Ishikawa (cell line): ENCODE results near the gene MPO.

Experiments
- CEBPB ChIP-seq: IDR thresholded peaks from 2 replicates; pipeline ENCODE4 v1.6.1; 2012
- CREB1 ChIP-seq: IDR thresholded peaks from 2 replicates; pipeline ENCODE4 v1.6.1; 2012; ENCODE audit warnings: low read depth
- EGR1 ChIP-seq: IDR thresholded peaks from 2 replicates; pipeline ENCODE4 v1.6.1; 2012
- EP300 ChIP-seq: IDR thresholded peaks from 2 replicates; pipeline ENCODE4 v1.6.1; 2012; ENCODE audit warnings: borderline replicate concordance
- FOXM1 ChIP-seq: IDR thresholded peaks from 2 replicates; pipeline ENCODE4 v1.6.1; 2012; ENCODE audit warnings: low read depth, borderline replicate concordance
- MAX ChIP-seq: IDR thresholded peaks from 2 replicates; pipeline ENCODE4 v1.6.1; 2012
- NFIC ChIP-seq: IDR thresholded peaks from 2 replicates; pipeline ENCODE4 v1.6.1; 2012
- RAD21 ChIP-seq: IDR thresholded peaks from 2 replicates; pipeline ENCODE4 v1.6.1; 2012; ENCODE audit warnings: low read depth
- REST ChIP-seq: IDR thresholded peaks from 2 replicates; pipeline ENCODE4 v1.6.1; 2012; ENCODE audit warnings: low read depth, mild to moderate bottlenecking
- TAF1 ChIP-seq: IDR thresholded peaks from 2 replicates; pipeline ENCODE4 v1.6.1; 2012; ENCODE audit warnings: low read depth, mild to moderate bottlenecking
- TCF12 ChIP-seq: IDR thresholded peaks from 2 replicates; pipeline ENCODE4 v1.6.1; 2012; ENCODE audit warnings: low read depth
- TEAD4 ChIP-seq: IDR thresholded peaks from 2 replicates; pipeline ENCODE4 v1.6.1; 2012
- USF1 ChIP-seq: IDR thresholded peaks from 2 replicates; pipeline ENCODE4 v1.6.1; 2012
- YY1 ChIP-seq: IDR thresholded peaks from 2 replicates; pipeline ENCODE4 v1.6.1; 2012; ENCODE audit warnings: low read depth
- ZBTB7A ChIP-seq: IDR thresholded peaks from 2 replicates; pipeline ENCODE4 v1.6.1; 2012; ENCODE audit warnings: low read depth

MPO gene

GRCh38 chr17:58264407-58265103 lies 16.2 kb downstream of the MPO start:
- TF ChIP-seq TEAD4: no peak
- TF ChIP-seq EP300: no peak
- no peak for TF ChIP-seq CEBPB
- no peak for TF ChIP-seq EGR1
- TF ChIP-seq RAD21: no peak
- no peak for TF ChIP-seq YY1
- TF ChIP-seq ZBTB7A: no peak
- TF ChIP-seq USF1: no peak
- no peak for TF ChIP-seq NFIC
- TF ChIP-seq TCF12: no peak
- TF ChIP-seq MAX: no peak
- no peak for TF ChIP-seq REST
- TF ChIP-seq TAF1: no peak
- no peak for TF ChIP-seq FOXM1
- TF ChIP-seq CREB1: no peak

DNA sequence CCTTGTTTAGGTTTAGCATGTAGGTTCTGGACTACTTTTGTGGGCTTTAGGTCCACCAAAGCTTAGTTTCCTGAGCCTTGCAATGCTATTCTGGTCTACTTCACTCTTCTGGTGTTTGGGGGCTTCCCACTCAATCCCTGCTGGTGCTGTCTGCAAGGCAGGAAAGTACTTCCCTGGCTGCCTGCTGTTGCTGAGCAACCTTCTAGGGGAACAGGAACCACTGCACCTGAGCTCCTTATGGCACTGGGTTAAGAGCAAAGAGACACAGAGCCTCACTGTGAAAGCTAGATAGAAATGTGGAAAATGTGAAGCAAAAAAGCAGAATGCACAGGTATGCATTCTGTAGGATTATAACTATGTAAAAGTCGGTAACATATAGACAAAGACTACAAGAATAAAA lies 17.0 kb downstream of the MPO start:
- TF ChIP-seq RAD21: no peak

GRCh38 chr17:58262149-58262548 lies 18.6 kb downstream of the MPO start:
- no peak for TF ChIP-seq EP300
- no peak for TF ChIP-seq ZBTB7A
- no peak for TF ChIP-seq MAX
- TF ChIP-seq REST: no peak
- no peak for TF ChIP-seq TEAD4
- no peak for TF ChIP-seq CREB1
- no peak for TF ChIP-seq TCF12
- no peak for TF ChIP-seq TAF1
- no peak for TF ChIP-seq NFIC
- TF ChIP-seq RAD21: no peak
- TF ChIP-seq EGR1: no peak
- no peak for TF ChIP-seq YY1
- no peak for TF ChIP-seq CEBPB
- TF ChIP-seq USF1: no peak

DNA sequence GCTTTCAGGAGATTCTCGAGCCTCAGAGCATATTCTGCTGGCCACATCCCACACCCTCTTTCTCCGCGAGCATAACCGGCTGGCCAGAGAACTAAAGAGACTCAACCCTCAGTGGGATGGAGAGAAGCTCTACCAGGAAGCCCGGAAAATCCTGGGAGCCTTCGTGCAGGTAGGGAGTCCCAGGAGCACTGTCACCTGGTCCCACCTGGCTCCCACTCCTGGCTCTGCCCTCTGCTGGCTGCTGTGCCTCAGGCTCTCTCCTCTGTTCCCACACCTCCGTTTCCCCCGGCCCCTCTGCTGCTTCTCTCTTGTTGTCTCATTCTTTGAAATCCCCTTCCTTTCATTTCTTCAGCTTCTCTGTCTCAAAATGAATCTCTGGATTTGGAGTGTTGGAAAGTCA lies 25.9 kb downstream of the MPO start:
- TF ChIP-seq TAF1 (no peak), TCF12 (no peak), USF1 (no peak), ZBTB7A (no peak), EP300 (no peak), MAX (no peak)

DNA sequence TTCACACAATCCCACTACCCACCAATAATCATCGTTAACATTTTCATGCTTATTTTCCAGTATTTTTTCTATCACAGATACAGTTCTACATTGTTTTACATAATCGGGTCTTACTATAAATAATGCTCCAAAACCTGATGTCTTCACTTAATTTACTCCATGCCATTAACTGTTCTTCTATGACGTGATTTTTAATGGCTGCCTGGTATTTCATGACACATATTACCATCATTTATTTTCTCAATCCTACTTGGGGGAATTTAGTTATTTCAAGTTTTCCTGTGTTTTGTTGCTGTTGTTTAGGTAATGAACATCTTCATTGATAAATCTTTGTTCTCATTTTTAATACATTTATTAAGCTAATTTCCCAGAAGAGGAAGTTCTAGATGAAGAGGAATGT lies 27.7 kb downstream of the MPO start:
- TF ChIP-seq FOXM1: no peak
- no peak for TF ChIP-seq TEAD4
- TF ChIP-seq TAF1: no peak
- no peak for TF ChIP-seq NFIC
- TF ChIP-seq YY1: no peak
- TF ChIP-seq REST: no peak
- no peak for TF ChIP-seq EGR1
- TF ChIP-seq ZBTB7A: no peak
- no peak for TF ChIP-seq CEBPB
- no peak for TF ChIP-seq RAD21
- no peak for TF ChIP-seq TCF12
- TF ChIP-seq CREB1: no peak
- no peak for TF ChIP-seq USF1
- TF ChIP-seq MAX: no peak
- TF ChIP-seq EP300: no peak
